HG02798 (cell line): ENCODE data around the gene AQP12B.
"Not testable (repeated sequence)": the region's sequence is repeated elsewhere in the genome, so short reads cannot be mapped to it uniquely, and the experiment has no call there.

Experiments used
- ATAC-seq: cut with Tn5 transposase; IDR thresholded peaks from one replicate; pipeline ENCODE4 v1.9.1; 2021; ENCODE audit warnings: mild to moderate bottlenecking; ENCODE audit not compliant: unreplicated experiment, poor library complexity

AQP12B gene, protein sequence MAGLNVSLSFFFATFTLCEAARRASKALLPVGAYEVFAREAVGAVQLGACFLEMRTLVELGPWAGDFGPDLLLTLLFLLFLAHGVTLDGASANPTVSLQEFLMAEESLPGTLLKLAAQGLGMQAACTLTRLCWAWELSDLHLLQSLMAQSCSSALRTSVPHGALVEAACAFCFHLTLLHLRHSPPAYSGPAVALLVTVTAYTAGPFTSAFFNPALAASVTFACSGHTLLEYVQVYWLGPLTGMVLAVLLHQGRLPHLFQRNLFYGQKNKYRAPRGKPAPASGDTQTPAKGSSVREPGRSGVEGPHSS

DNA sequence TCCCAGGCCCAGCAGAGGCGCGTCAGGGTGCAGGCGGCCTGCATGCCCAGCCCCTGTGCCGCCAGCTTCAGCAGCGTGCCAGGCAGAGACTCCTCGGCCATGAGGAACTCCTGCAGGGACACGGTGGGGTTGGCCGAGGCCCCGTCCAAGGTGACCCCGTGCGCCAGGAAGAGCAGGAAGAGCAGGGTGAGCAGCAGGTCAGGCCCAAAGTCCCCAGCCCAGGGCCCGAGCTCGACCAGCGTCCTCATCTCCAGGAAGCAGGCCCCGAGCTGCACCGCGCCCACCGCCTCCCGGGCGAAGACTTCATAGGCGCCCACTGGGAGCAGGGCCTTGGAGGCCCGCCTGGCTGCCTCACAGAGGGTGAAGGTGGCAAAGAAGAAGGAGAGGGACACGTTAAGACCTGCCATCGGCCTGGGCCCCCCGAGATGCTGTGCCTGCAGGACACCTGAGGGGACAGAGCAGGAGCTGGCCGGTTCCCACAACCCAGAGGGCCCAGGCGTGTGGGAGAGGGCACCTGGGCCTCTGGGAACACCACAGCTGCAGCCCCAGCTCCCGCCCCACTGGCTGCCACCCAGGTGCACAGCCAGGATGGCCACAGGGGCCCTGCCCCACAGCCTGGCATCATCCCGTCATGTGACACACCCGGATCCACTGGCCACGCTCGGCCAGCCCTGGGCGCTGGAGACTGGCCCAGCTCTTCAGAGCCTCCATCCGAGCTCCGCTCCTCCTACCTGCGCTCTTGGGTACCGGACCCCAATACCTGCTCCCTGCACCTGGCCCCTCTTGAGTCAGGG, at the start of gene AQP12B:
Gene AQP12B, minus strand, starts transcription at position 455 of the 794 bp plus-strand sequence. Its CDS starts 48 bp downstream, at position 407.
- not testable (repeated sequence) for ATAC-seq

DNA sequence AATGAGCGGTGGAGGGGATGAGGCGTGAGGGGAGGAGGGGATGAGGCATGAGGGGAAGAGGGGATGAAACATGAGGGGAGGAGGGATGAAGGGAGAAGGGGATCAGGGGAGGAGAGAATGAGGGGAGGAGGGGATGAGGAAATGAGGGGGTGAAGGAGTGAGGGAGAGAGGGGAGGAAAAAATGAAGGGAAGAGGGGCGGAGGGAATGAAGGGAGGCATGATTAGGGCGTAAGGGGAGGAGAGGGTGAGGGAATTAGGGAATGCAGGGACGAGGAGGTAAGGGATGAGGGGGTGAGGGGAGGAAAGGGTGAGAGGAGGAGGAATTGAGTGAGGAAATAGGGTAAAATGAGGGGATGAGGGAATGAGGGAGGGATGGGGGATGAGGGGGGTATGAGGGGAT, 49.5 kb upstream of the AQP12B start:
- no peak for ATAC-seq

DNA sequence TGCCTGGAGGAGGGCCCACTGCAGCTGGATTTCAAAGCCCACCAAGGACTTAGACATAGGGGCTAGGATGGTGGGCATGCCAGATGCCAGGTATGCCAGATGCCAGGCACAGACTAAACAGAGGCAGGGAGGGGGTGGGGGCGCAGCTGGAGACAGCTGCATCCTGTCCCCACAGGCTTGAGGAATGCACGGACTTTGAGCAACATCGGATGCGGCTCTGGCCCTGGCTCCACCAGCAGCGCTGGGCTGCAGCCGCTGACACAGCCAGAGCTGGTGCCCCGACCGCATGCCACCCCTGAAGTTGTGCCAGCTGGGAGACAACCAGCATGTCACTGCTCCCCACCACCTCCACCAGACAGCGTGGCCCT, 48.5 kb upstream of the AQP12B start:
- ATAC-seq = no peak

DNA sequence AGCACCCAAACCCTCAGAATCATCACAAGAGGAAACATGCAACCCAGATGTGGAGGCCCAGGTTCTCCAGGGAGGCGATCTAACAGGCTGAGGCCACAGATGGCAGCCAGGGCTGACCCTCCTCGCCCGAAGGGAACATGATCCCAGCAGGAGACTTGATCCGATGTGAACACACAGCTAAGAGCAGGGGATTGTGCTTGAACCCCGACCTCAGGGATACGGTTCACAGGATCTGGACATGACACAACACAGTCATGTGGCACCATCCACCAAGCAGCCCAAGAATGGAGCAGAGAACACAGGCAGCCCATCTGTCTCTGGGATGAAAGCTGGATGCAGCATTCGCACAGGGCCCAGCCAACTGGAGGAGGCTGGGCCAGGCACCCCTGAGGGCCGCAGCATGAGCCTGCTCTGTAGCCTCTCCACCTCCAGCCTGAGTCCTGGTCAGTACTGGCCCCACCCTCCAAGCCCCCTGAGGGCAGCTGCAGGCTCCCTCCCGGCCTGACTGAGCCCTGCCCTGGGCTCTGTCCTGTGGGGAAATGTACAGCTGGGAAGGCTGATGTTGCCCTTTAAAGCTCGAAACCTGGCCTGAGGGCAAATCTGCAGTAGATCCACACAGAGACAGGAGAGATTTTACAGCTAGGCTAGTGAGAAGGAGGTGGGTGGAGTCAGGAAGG, 48.0 kb upstream of the AQP12B start:
- no peak for ATAC-seq

DNA sequence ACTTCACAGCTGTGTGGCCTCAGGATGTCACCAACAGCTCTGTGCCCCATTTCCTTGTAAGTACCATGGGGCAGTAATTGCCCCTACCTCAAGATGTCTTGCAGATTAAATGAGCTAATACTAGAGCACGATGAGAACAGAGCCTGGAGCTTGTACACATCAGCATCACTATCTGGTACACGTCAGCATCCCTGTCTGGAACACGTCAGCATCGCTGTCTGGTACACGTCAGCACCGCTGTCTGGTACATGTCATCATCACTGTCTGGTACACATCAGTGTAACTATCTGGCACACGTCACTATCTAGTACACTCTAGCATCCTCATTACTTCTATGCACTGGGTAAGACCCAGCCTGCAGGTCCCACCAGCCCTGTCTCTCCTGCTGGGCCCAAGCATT, 46.1 kb upstream of the AQP12B start:
- no peak for ATAC-seq

DNA sequence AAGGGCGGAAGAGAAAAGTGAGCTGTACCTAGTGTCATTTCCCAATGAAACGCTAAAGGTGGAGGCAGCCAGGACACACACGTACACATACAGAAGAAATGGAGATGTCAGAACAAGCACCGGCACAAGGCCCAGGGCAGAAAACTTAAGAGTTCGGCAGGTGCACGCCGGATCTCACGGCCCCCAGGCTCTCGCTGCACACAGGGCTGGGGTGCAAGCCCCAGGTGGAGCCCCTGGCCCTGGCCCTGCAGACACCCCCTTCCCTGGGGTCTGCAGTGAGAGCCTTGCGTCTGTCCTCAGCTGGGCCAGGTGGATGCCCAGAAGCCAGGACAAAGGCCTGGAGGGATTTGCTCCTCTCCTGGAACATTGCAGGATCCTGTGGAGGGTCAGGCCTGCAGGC, 45.7 kb upstream of the AQP12B start:
- no peak for ATAC-seq

DNA sequence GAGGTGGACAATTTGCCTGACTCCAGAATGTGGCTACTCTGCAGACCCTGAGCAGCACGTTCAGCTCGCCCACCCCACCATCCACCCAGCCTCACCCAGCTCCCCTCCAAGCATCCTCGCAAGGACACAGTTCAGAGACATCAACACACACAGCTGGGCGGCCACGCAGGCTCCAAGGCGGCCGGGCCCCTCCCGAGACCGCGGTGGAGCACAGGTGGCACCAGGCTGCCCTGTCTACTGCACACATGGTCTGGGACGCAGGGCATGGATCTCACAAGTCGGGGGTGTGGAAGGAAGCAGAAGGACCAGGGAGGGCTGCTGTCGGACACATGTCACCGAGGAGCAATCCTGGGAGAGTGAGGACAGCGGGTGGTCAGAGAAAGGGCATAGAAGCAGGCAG, 45.2 kb upstream of the AQP12B start:
- ATAC-seq = no peak

DNA sequence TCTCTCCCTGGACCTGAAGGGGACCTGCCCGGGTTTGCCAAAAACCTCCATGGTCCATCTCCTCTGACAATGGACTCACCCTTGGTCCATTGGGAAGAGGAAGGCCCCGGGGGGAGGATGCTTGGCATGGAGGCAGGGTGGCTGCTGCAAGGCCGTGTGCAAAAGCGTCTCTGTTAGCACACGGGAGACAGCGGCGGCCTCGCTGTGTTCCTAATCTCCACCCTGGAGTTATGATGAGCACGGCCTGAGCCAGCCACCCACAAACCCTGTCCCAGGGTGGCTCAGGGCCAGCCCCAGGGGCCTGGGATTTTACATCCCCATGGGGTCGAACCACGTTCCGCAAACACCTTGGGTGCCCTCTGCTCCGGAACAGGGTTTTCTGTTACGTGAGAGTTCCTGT, 44.8 kb upstream of the AQP12B start:
- ATAC-seq = no peak

DNA sequence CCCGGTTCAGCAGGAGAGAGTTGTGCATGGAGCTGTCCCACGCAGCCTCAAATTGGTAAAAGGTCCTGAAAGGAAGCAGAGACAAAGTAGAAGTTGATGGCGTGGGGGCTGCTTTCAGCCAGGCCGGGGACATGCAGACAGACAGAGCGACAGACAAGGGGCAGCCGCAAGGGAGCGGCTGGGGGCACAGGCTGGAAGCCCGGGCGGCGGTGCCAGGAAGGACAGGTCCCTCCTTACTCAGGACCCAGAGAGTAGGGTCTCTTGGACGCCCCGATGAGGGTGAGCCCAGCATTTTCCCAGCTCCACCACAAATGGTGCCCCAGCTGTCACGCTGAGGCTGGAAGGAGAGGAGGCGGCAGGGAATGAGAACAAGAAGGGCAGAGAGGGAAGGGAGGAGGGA, 44.2 kb upstream of the AQP12B start:
- no peak for ATAC-seq

DNA sequence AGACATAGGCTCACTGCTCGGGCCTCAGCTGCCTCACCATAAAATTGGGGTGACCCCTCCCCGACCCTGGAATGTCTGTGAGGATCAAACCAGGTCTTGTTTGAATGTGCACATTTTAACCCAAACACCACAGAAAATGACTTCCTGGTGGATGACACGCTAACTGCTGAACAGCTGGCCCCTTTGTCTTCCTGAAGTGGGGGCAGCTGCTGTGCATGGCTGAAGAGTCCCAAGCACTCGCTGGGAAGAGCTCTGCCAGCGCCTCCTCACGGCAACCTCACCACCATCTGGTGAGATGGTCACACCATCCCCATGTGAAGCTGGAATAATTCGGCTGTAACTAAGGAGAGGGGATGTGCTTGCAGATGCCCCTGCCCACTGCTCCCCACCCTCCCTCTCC, 43.0 kb upstream of the AQP12B start:
- no peak for ATAC-seq

DNA sequence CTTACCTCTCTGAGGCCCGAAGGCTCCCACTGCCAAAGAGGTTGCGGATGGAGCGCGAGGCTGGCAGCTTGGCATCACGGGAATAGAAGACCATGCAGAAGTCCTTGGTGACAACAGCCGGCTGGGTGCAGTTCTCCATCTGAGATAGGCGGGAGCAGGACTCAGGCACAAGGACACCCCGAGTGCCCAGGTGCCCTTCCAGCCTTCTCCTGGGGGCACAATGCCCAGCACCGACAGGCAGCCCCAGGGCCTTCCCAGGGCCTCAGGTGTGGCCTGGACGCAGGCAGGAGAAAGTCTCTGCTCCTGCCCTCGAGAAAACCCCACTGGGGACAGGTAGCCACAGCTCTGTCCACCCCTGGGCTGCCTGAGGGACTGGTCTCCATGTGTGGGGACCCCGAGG, 42.6 kb upstream of the AQP12B start:
- no peak for ATAC-seq

DNA sequence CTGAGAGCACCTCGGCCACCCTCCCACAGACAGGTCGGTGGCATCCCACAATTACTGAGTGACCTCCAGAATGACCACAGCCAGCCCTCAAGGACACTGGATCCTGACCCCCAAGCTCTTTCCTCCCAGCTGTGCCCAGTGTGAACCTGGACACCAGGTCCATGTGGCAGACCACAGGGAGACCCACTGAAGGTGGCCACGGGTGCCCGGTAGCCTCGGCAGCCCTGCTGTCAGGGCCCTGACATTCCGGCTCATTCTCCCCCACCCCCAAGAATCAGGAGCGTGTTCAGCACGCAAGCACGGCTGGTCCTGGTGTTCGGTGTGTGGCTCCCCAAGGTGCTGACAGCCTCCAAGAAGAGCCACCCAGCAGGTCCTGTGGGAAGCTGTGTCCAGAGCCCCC, 41.7 kb upstream of the AQP12B start:
- ATAC-seq = no peak

DNA sequence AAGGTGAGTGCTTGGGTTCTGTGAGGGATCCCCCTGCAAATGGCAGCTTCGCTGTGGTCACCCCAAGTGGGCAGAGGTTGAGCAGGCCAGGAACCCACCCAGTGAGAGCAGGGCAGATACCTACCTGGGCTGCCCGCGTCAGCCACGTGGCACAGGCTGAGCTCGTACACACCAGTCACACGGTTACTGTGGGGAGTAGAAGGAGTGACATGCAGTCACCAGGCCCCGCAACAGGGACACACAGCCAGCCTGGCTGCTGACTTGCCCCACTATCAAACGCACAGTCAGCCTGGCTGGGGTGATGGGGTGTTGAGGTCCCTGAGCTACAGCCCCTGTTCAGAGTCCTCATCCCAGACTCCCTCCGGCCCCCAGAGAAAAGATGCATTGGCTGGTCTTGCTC, 41.2 kb upstream of the AQP12B start:
- ATAC-seq = no peak

DNA sequence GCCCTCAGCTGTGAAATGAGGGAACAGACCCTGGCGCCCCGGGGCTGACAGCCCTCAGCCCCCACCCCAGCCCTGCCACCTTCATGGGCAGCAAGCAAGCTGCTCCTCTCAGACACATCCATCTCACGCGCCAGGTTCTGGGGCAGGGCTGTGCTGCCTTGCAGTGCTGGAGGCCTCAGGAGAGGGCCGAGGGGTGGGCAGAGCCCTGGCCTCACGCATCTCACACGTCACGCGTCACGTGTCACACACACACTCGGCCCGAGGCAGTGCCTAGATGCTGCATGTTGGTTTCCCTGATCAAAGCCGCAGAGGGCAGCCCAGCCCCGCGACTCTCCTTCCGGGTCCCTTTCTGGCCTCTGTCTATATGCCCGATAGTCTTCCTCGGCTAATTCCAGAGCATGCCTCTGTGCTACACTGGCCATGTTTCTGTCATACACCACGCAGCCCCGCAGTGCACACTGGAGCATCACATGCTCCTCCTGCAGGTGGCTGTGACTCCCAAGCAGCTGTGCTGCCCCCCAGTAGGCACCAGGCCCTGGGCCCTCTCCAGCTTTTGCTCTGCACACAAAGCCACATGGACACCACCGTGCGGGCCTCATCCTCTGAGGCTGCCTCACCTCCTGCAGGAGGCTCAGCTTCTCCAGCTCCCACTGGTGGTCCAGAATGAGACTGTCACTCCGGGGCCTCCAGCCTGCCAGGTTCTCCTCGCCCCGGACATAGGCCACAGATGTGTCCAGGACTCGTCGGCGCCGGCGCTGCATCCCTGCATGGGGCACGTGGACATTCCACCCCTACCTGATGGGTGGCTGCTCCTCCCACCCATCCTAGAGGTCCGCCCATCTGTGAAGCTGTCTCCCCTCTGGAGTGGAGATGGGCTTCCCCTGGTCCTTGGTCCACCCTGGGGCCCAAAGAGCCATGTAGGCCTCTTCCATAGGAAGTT, 40.4 kb upstream of the AQP12B start:
- no peak for ATAC-seq

DNA sequence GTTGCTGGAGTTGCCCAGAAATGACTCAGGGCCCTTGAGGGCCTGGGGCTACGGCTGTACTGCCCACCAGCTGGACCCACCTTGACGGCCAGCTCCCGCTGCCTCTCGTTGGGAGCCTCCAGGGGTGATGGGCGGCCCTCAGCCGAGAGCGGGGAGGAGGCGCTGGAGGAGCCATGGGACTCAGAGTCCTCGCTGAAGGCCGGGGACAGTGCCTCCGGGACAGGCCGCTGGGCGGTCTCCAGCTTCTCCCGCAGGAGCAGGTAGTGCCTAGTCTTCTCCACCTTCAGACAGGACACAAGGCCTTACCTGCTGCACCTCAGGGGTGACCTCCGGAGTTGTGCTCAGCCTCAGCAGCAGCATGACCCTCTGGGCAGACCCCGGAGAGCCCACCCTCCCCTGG, 39.7 kb upstream of the AQP12B start:
- ATAC-seq = no peak

DNA sequence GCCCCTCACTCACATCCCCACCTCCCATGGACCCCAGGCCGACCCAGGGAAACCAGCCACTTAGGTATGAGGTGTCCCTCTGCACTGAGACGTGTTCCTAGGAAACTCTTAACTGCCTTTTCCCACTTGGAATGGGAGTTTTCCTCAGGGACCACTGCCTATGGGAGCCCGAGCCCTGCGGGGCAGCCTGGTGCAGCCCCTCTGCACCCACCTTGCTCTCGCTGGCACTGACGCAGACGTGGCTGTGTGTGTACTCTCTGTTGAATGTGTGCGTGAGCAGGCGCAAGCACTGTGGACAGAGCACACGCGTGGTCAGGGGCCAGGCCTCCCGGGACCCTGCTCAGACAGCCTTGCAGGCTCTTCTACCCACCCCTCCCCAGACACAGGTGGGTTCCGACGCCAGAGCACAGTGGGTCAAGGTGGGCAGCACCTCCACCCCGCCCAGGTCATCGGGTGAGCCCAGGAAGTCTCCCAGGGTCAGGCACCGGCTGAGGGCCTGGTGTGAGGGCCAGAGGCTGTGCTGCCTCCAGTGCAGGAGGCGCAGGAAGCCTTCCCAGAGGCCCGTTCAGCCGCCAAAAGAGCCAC, 39.0 kb upstream of the AQP12B start:
- ATAC-seq = no peak

DNA sequence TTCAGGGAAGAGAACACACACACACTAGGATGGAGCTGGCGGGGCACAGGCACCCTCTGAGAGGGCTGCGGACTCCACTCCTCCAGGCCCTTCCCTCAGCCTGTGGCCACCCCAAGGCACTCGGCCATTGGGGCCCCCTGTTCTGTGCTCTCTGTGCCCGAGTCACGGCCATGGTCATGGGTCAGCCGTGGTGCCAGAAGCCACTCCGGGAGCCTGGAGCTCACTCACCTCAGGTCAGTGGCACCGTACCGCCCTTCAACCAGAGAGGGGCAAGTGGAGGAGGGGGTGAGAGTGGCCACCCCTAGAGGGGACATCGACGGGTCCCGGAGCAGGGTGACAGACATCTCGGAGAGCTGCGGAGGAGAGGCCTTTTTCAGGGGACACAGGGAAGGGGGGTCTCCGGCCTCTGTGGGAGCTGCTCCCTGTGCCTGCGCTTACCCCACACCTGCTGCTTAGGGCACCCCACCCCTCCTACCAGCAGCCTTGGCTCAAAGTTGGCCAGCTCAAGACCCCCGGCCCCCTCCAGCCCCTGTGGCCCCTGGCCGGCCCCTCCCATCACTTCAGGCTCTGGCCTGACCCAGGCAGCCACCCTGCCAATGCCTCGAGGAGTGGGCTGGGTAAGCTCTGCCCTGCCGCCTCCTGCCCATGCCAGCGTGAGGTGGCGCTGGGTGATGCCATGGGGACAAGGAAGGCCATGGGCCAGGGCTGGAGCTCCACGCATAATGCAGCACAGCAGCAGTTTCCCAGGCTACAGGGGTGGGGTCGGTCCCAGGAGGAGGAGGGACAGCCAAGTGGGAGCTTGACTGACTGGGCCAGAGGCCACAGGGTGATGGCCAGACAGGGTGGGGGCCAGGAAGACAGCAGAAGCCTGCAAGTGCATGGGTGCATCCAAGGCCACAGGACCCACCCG, 38.3 kb upstream of the AQP12B start:
- ATAC-seq = no peak

DNA sequence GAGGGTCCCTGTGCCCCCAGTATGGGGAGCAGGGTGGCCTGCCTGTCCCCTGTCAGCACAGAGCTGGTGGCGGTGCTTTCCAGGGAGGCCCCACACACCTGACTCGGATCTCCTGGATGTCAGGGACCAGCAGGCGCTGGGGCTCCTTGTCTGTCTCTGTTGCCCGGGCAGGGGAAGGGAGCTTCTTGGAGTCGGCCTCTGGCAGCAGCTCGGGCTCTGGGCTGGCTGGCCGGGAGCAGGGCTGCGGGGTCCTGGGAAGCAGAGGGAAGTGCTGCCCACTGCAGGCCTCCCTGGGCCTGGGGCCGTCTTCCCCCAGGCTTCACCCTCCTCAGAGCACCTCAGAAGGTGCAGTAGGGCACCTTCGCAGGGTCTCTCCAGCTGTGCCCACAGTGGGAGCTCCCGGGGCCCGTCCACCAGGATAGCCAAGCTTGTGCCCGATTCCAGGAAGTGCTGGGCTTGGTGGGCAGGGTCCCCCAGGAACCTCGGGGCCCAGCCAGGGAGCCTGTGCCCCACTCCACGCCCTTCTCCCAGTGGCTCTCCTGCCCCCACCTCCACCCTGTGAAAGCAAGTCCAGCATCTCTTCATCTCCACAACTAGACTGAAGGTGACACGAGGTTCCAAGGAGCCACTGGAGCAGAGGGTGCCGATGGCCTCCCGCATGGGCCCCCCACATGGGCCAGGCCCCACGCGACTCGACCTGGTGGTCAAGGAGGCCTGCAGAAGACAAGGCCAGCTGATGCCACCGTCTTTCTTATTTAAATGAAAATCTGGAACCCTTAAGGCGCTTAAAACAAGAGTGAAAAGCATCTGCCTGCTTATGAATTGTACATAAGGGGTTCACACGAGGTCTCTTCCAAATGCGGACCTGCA, 37.2 kb upstream of the AQP12B start:
- ATAC-seq = no peak
